GM06990 (cell line): Measurements from ENCODE around the gene BRICD5.

Source experiments
- DNase-seq: peaks from one replicate; pipeline ENCODE4 v3.0.0-alpha.2; 2011; ENCODE audit not compliant: insufficient read length; ENCODE audit errors: extremely low read depth
- H3K27me3 ChIP-seq: replicated peaks from 2 replicates; pipeline ENCODE4 v1.6.0; 2011; ENCODE audit warnings: low read length; ENCODE audit not compliant: control insufficient read depth, insufficient read depth
- H3K36me3 ChIP-seq: 2 replicates; pipeline ENCODE4 v1.5.1; 2011; ENCODE audit warnings: low read length; ENCODE audit not compliant: control insufficient read depth, insufficient read depth
- H3K4me3 ChIP-seq: replicated peaks from 2 replicates; pipeline ENCODE4 v1.5.1; 2011; ENCODE audit warnings: low read depth, mild to moderate bottlenecking, control low read depth, low read length
- CTCF ChIP-seq: IDR thresholded peaks from 2 replicates; pipeline ENCODE4 v1.5.1; 2011; ENCODE audit warnings: low read length, control low read depth, mild to moderate bottlenecking, inconsistent platforms; ENCODE audit not compliant: insufficient read depth, poor library complexity, severe bottlenecking

The BRICD5 gene

GRCh38 chr16:2235234-2235651, 24.6 kb upstream of the BRICD5 start:
- H3K36me3 ChIP-seq, result peaks cover 33% of the 10 kb centered on the region
- DNase-seq, result no peak
- no peaks in the 10 kb centered on the region for H3K27me3 ChIP-seq
- no peak overlapping the region for H3K4me3 ChIP-seq
- TF ChIP-seq CTCF, result no peak

GRCh38 chr16:2234813-2235170, 24.1 kb upstream of the BRICD5 start:
- H3K4me3 ChIP-seq, result no peak overlapping the region
- TF ChIP-seq CTCF, result no peak
- no peak for DNase-seq

GRCh38 chr16:2233872-2234812, 23.5 kb upstream of the BRICD5 start:
- DNase-seq, result peak; percentile 26
- H3K36me3 ChIP-seq, result peaks cover 37% of the 10 kb centered on the region

More at GRCh38 chr16:2234813-2235170, 24.1 kb upstream of the BRICD5 start:
- Histone ChIP-seq H3K36me3 (peaks cover 35% of the 10 kb centered on the region), H3K27me3 (no peaks in the 10 kb centered on the region)

GRCh38 chr16:2233046-2233775, 22.5 kb upstream of the BRICD5 start:
- DNase-seq, result no peak
- H3K4me3 ChIP-seq, result no peak overlapping the region
- no peak for TF ChIP-seq CTCF
- no peaks in the 10 kb centered on the region for H3K27me3 ChIP-seq
- H3K36me3 ChIP-seq, result peaks cover 43% of the 10 kb centered on the region

More at GRCh38 chr16:2233872-2234812, 23.5 kb upstream of the BRICD5 start:
- no peak for TF ChIP-seq CTCF
- H3K27me3 ChIP-seq, result no peaks in the 10 kb centered on the region
- no peak overlapping the region for H3K4me3 ChIP-seq

GRCh38 chr16:2232094-2232990, 21.7 kb upstream of the BRICD5 start:
- Histone ChIP-seq H3K36me3 (peaks cover 44% of the 10 kb centered on the region), H3K27me3 (no peaks in the 10 kb centered on the region), H3K4me3 (no peak overlapping the region)
- DNase-seq, result no peak
- no peak for TF ChIP-seq CTCF
